Sigmoid colon (tissue), 7 donors: ENCODE data around the gene PTAFR. TPM values are rescaled to one million over a fixed set of nuclear protein-coding genes. Genes with fewer than 3 reads are reported as not detected.
A peak's percentile ranks its signal among the peaks of the same experiment; 100 is the strongest.

Experiments used
- DNase-seq: peaks from one replicate; pipeline ENCODE4 v3.0.0-alpha.2; 2019
- H3K27ac ChIP-seq, 4 donors: fragments of 200-600 bp; sonication (generic); one replicate each; pipeline ENCODE4 v1.5.1; 2016 to 2019; ENCODE audit warnings: mild to moderate bottlenecking in 1 of 4
- H3K27me3 ChIP-seq, 3 donors: fragments of 200-600 bp; sonication (generic); one replicate each; pipeline ENCODE4 v1.5.1; 2019; ENCODE audit warnings: mild to moderate bottlenecking in 1 of 3
- H3K36me3 ChIP-seq, 4 donors: fragments of 200-600 bp; sonication (generic); one replicate each; pipeline ENCODE4 v1.5.1; 2016 to 2019
- H3K4me1 ChIP-seq, 4 donors: fragments of 200-600 bp; sonication (generic); one replicate each; pipeline ENCODE4 v1.5.1; 2017 to 2019
- H3K4me3 ChIP-seq, 4 donors: fragments of 200-600 bp; sonication (generic); one replicate each; pipeline ENCODE4 v1.5.1; 2017 to 2019; ENCODE audit warnings: mild to moderate bottlenecking in 2 of 4, moderate library complexity in 1 of 4
- H3K9me3 ChIP-seq, 4 donors: fragments of 200-600 bp in 3 of 4; sonication (generic) in 3 of 4; one replicate each; pipeline versions ENCODE4 v1.5.1 to v1.6.1; 2013 to 2019
- CTCF ChIP-seq, 4 experiments: fragments of 450-650 bp in 3 of 4; fragments of 200-600 bp in 1 of 4; IDR thresholded peaks; one replicate each; pipeline ENCODE4 v1.5.1; 2016 to 2019; ENCODE audit warnings: antibody characterized with exemption in 4 of 4, mild to moderate bottlenecking in 3 of 4, moderate library complexity in 2 of 4
- EP300 ChIP-seq, 4 donors: sonication (generic); formaldehyde crosslinking; IDR thresholded peaks; one replicate each; pipeline ENCODE4 v1.6.1; 2017; ENCODE audit warnings: antibody characterized with exemption in 4 of 4
- POLR2A ChIP-seq, 2 donors: fragments of 450-650 bp; IDR thresholded peaks; one replicate each; pipeline ENCODE4 v1.6.1; 2016; ENCODE audit warnings: antibody characterized with exemption in 2 of 2, mild to moderate bottlenecking in 2 of 2, moderate library complexity in 2 of 2
- POLR2AphosphoS5 ChIP-seq, 4 donors: sonication (generic); formaldehyde crosslinking; IDR thresholded peaks; one replicate each; pipeline ENCODE4 v1.6.1; 2017; ENCODE audit warnings: antibody characterized with exemption in 4 of 4
- WGBS, 2 donors: extraction: QIAGEN DNeasy Blood & Tissue Kit; methylation state at CpG; one replicate each; pipeline ENCODE4 v1.1.7; 2013; 5-methylcytosine and 5-hydroxymethylcytosine counted together
- intact Hi-C: fragments of 100-400 bp; cut with DNase I; formaldehyde crosslinking; loops from one replicate; pipeline ENCODE4 v1.15.1; 2023
- polyA plus RNA-seq, 3 donors: library from polyadenylated mRNA; stranded (reverse); fragments of 200-250 nt; gene quantifications; one replicate each; pipeline ENCODE4 v1.2.3, GENCODE V29; 2013
- total RNA-seq, 4 donors: library from RNA; depleted of rRNA; stranded (reverse); fragments of >200 nt; gene quantifications; one replicate each; pipeline ENCODE4 v1.1.0, GENCODE V29; 2016
- donor health status: healthy with polysubstance abuse.
- donor health status: Bipolar disorder and iron deficiency.
- donor health status: healthy.

The PTAFR gene
- total and polyA plus RNA-seq, 7 donors, result 1.8 to 9.9 (median 4.5) TPM

- WGBS, 2 donors, result 47 to 74% methylated on average over 2 of the region's 2 CpGs
- no peak overlapping the region for H3K4me3 ChIP-seq
Observed at GRCh38 chr1:28170001-28170596, 6.4 kb downstream of the PTAFR start.

GRCh38 chr1:28163496-28164161 lies 12.9 kb downstream of the PTAFR start:
- Histone ChIP-seq H3K4me3 (no peak overlapping the region), H3K4me1 (peaks cover 0 to 18% (median 11%) of the 10 kb centered on the region in 4 donors), H3K9me3 (no peaks in the 10 kb centered on the region), H3K27me3 (no peaks in the 10 kb centered on the region), H3K36me3 (no peaks in the 10 kb centered on the region), H3K27ac (peak overlapping the region in 1 of 4 donors; percentile 3)
- no peak for DNase-seq
- 65 to 67% methylated on average over 4 of the region's 4 CpGs for WGBS, 2 donors
- TF ChIP-seq EP300 (IDR thresholded peaks at IDR 0.05) (no peak), POLR2A (IDR thresholded peaks at IDR 0.05) (no peak), CTCF (IDR thresholded peaks at IDR 0.05) (no peak), POLR2AphosphoS5 (IDR thresholded peaks at IDR 0.05) (no peak)
- intact Hi-C loops, result no loop called here

More at GRCh38 chr1:28170001-28170596, 6.4 kb downstream of the PTAFR start:
- Histone ChIP-seq H3K36me3 (no peaks in the 10 kb centered on the region), H3K27ac (no peak overlapping the region), H3K27me3 (no peaks in the 10 kb centered on the region), H3K9me3 (no peaks in the 10 kb centered on the region), H3K4me1 (no peaks in the 10 kb centered on the region)
- intact Hi-C loops, result no loop called here
- TF ChIP-seq POLR2A (IDR thresholded peaks at IDR 0.05) (no peak), CTCF (IDR thresholded peaks at IDR 0.05) (no peak), POLR2AphosphoS5 (IDR thresholded peaks at IDR 0.05) (no peak), EP300 (IDR thresholded peaks at IDR 0.05) (no peak)
- DNase-seq, result no peak

- H3K9me3 ChIP-seq, result no peaks in the 10 kb centered on the region
- H3K27ac ChIP-seq, result peak overlapping the region in 1 of 4 donors; percentile 4
- intact Hi-C loops, result no loop called here
Observed at GRCh38 chr1:28162151-28162550, 14.3 kb downstream of the PTAFR start.

GRCh38 chr1:28161751-28162150 lies 14.7 kb downstream of the PTAFR start:
- Histone ChIP-seq H3K27me3 (no peaks in the 10 kb centered on the region), H3K4me3 (no peak overlapping the region), H3K4me1 (peaks cover 0 to 18% (median 11%) of the 10 kb centered on the region in 4 donors), H3K36me3 (no peaks in the 10 kb centered on the region), H3K27ac (peak overlapping the region in 2 of 4 donors; percentile 53 to 59), H3K9me3 (no peaks in the 10 kb centered on the region)
- 86 to 87% methylated on average over 3 of the region's 3 CpGs for WGBS, 2 donors
- TF ChIP-seq POLR2AphosphoS5 (IDR thresholded peaks at IDR 0.05) (no peak), CTCF (IDR thresholded peaks at IDR 0.05) (no peak)
- no peak for DNase-seq
- intact Hi-C loops, result no loop called here

More at GRCh38 chr1:28162151-28162550, 14.3 kb downstream of the PTAFR start:
- Histone ChIP-seq H3K36me3 (no peaks in the 10 kb centered on the region), H3K27me3 (no peaks in the 10 kb centered on the region), H3K4me1 (peaks cover 0 to 18% (median 11%) of the 10 kb centered on the region in 4 donors), H3K4me3 (no peak overlapping the region)
- 71 to 87% methylated on average over 7 of the region's 7 CpGs for WGBS, 2 donors
- DNase-seq, result no peak
- TF ChIP-seq POLR2AphosphoS5 (IDR thresholded peaks at IDR 0.05) (no peak), EP300 (IDR thresholded peaks at IDR 0.05) (no peak), CTCF (IDR thresholded peaks at IDR 0.05) (no peak), POLR2A (IDR thresholded peaks at IDR 0.05) (no peak)
